ENCODE results near the gene MCM7. TPM values are rescaled to one million over a fixed set of nuclear protein-coding genes. Genes with fewer than 3 reads are reported as not detected.
"Not testable (repeated sequence)": the region's sequence is repeated elsewhere in the genome, so short reads cannot be mapped to it uniquely, and the experiment has no call there.

The MCM7 gene
- polyA plus RNA-seq, 3 donors: 6.9 to 61.1 (median 8.8) TPM

- H3K27me3 ChIP-seq (ENCODE audit: control insufficient read depth in 2 of 2, insufficient read depth in 2 of 2, low read length in 2 of 2): peaks cover 0 to 14% of the 10 kb centered on the region in 2 donors
- no peak overlapping the region for H3K4me3 ChIP-seq (replicated peaks in 1 of 3; ENCODE audit: low read depth in 2 of 3, low read length in 3 of 3)
- no peaks in the 10 kb centered on the region for H3K36me3 ChIP-seq (replicated peaks in 1 of 2; ENCODE audit: control insufficient read depth in 1 of 2, insufficient read depth in 2 of 2, low read length in 2 of 2)
- Mint-ChIP-seq H3K36me3 (no peaks in the 10 kb centered on the region), H3K9me3 (peaks cover 0 to 3% (median 0%) of the 10 kb centered on the region in 7 donors), H3K27ac (peak overlapping the region in 1 of 7 donors; percentile 38), H3K4me1 (peaks cover 16% of the 10 kb centered on the region), H3K27me3 (ENCODE audit: low read depth in 3 of 3) (peaks cover 19 to 20% (median 19%) of the 10 kb centered on the region in 3 donors), H3K4me3 (no peak overlapping the region)
- no peaks in the 10 kb centered on the region for H4K20me1 ChIP-seq (ENCODE audit: insufficient read depth, low read length)
- no peak for DNase-seq
- H3K79me2 ChIP-seq (ENCODE audit: insufficient read depth, low read length): no peaks in the 10 kb centered on the region
- 73% methylated on average over 3 of the region's 7 CpGs for WGBS (ENCODE audit: insufficient coverage)
- H3K9ac ChIP-seq (ENCODE audit: insufficient read depth, low read length, poor library complexity, severe bottlenecking): no peak overlapping the region
- no peak for TF ChIP-seq CTCF (IDR thresholded peaks at IDR 0.05)
- no peak overlapping the region for H2AFZ ChIP-seq (ENCODE audit: insufficient read depth, low read depth, low read length, poor library complexity, severe bottlenecking)
- no peak overlapping the region for H3K27ac ChIP-seq (ENCODE audit: low read depth in 1 of 2, low read length in 2 of 2)
- no peaks in the 10 kb centered on the region for H3K9me3 ChIP-seq (replicated peaks in 1 of 2; ENCODE audit: control insufficient read depth in 1 of 2, insufficient read depth in 1 of 2, low read length in 2 of 2)
- H3K4me1 ChIP-seq (ENCODE audit: control insufficient read depth in 1 of 2, insufficient read depth in 2 of 2, low read length in 2 of 2): peaks cover 9 to 16% of the 10 kb centered on the region in 2 donors
- H3K4me2 ChIP-seq (replicated peaks; ENCODE audit: extremely low read depth, low read length, poor library complexity, severe bottlenecking): no peak overlapping the region
- intact Hi-C loops (cut with micrococcal nuclease): loop anchor here (2.0 to 5.0 kb wide), 2 partner anchors 85 kb away; partner anchors contain the start of gene PVRIG (in 1 of the 2)
Observed at GRCh38 chr7:100132126-100132525, 30.9 kb upstream of the MCM7 start.

GRCh38 chr7:100130608-100131453, 29.6 kb upstream of the MCM7 start:
- Histone ChIP-seq H3K27ac (ENCODE audit: low read depth in 1 of 2, low read length in 2 of 2) (no peak overlapping the region), H4K20me1 (ENCODE audit: insufficient read depth, low read length) (no peaks in the 10 kb centered on the region), H3K9ac (ENCODE audit: insufficient read depth, low read length, poor library complexity, severe bottlenecking) (no peak overlapping the region), H3K27me3 (ENCODE audit: control insufficient read depth in 2 of 2, insufficient read depth in 2 of 2, low read length in 2 of 2) (peaks cover 0 to 14% of the 10 kb centered on the region in 2 donors), H2AFZ (ENCODE audit: insufficient read depth, low read depth, low read length, poor library complexity, severe bottlenecking) (peak overlapping the region; percentile 61), H3K9me3 (replicated peaks in 1 of 2; ENCODE audit: control insufficient read depth in 1 of 2, insufficient read depth in 1 of 2, low read length in 2 of 2) (no peaks in the 10 kb centered on the region), H3K4me2 (replicated peaks; ENCODE audit: extremely low read depth, low read length, poor library complexity, severe bottlenecking) (no peak overlapping the region), H3K4me1 (ENCODE audit: control insufficient read depth in 1 of 2, insufficient read depth in 2 of 2, low read length in 2 of 2) (peaks cover 17 to 27% of the 10 kb centered on the region in 2 donors), H3K4me3 (replicated peaks in 1 of 3; ENCODE audit: low read depth in 2 of 3, low read length in 3 of 3) (no peak overlapping the region), H3K79me2 (ENCODE audit: insufficient read depth, low read length) (peaks cover 8% of the 10 kb centered on the region), H3K36me3 (replicated peaks in 1 of 2; ENCODE audit: control insufficient read depth in 1 of 2, insufficient read depth in 2 of 2, low read length in 2 of 2) (no peaks in the 10 kb centered on the region)
- H3K4me3 Mint-ChIP-seq: no peak overlapping the region
- peaks cover 0 to 4% (median 0%) of the 10 kb centered on the region in 7 donors for H3K9me3 Mint-ChIP-seq
- H3K27me3 Mint-ChIP-seq (ENCODE audit: low read depth in 3 of 3): peaks cover 17 to 20% (median 18%) of the 10 kb centered on the region in 3 donors
- WGBS (ENCODE audit: insufficient coverage): 14% methylated on average over 24 of the region's 24 CpGs
- no peaks in the 10 kb centered on the region for H3K36me3 Mint-ChIP-seq
- peak; percentile 44 to 63 (median 61) for DNase-seq
- H3K4me1 Mint-ChIP-seq: peaks cover 23% of the 10 kb centered on the region
- TF ChIP-seq CTCF (IDR thresholded peaks at IDR 0.05): peak; percentile 99
- no peak overlapping the region for H3K27ac Mint-ChIP-seq
- intact Hi-C loops (cut with micrococcal nuclease): loop anchor here in 1 of 2 donors (5.0 kb wide), 1 partner anchor 86 kb away; the partner anchor contains the start of gene PVRIG

GRCh38 chr7:100130220-100130607, 29.0 kb upstream of the MCM7 start:
- not testable (repeated sequence) for H3K4me2 ChIP-seq (replicated peaks; ENCODE audit: extremely low read depth, low read length, poor library complexity, severe bottlenecking); H4K20me1 ChIP-seq (ENCODE audit: insufficient read depth, low read length); H3K36me3 Mint-ChIP-seq; H3K4me3 ChIP-seq (replicated peaks in 1 of 3; ENCODE audit: low read depth in 2 of 3, low read length in 3 of 3); H3K36me3 ChIP-seq (replicated peaks in 1 of 2; ENCODE audit: control insufficient read depth in 1 of 2, insufficient read depth in 2 of 2, low read length in 2 of 2); H3K27ac ChIP-seq (ENCODE audit: low read depth in 1 of 2, low read length in 2 of 2); H2AFZ ChIP-seq (ENCODE audit: insufficient read depth, low read depth, low read length, poor library complexity, severe bottlenecking); H3K9me3 Mint-ChIP-seq; H3K9me3 ChIP-seq (replicated peaks in 1 of 2; ENCODE audit: control insufficient read depth in 1 of 2, insufficient read depth in 1 of 2, low read length in 2 of 2); H3K9ac ChIP-seq (ENCODE audit: insufficient read depth, low read length, poor library complexity, severe bottlenecking); DNase-seq; H3K4me3 Mint-ChIP-seq; H3K27ac Mint-ChIP-seq
- WGBS (ENCODE audit: insufficient coverage): no CpG with 5 or more reads among the region's 1 CpG
- Mint-ChIP-seq H3K4me1 (peaks cover 29% of the 10 kb centered on the region), H3K27me3 (ENCODE audit: low read depth in 3 of 3) (peaks cover 14 to 19% (median 17%) of the 10 kb centered on the region in 3 donors)
- Histone ChIP-seq H3K27me3 (ENCODE audit: control insufficient read depth in 2 of 2, insufficient read depth in 2 of 2, low read length in 2 of 2) (peaks cover 0 to 14% of the 10 kb centered on the region in 2 donors), H3K79me2 (ENCODE audit: insufficient read depth, low read length) (peaks cover 13% of the 10 kb centered on the region), H3K4me1 (ENCODE audit: control insufficient read depth in 1 of 2, insufficient read depth in 2 of 2, low read length in 2 of 2) (peaks cover 23 to 33% of the 10 kb centered on the region in 2 donors)
- intact Hi-C loops (cut with micrococcal nuclease): loop anchor here in 1 of 2 donors (5.0 kb wide), 1 partner anchor 87 kb away; the partner anchor contains the start of gene PVRIG
